Epithelial cell of esophagus (primary cell): ENCODE measurements around the gene ABCC4.

ENCODE experiments used
- DNase-seq: peaks from one replicate; pipeline ENCODE4 v3.0.0; 2010; ENCODE audit warnings: low read depth
- H3K4me3 ChIP-seq: 2 replicates; pipeline ENCODE4 v1.5.1; 2011; ENCODE audit warnings: mild to moderate bottlenecking, low read length, control low read depth
- CTCF ChIP-seq: IDR thresholded peaks from 2 replicates; pipeline ENCODE4 v1.5.1; 2011; ENCODE audit warnings: low read depth, mild to moderate bottlenecking, low read length, control low read depth, inconsistent platforms; ENCODE audit not compliant: insufficient read depth; ENCODE audit errors: missing control alignments

Gene ABCC4

DNA sequence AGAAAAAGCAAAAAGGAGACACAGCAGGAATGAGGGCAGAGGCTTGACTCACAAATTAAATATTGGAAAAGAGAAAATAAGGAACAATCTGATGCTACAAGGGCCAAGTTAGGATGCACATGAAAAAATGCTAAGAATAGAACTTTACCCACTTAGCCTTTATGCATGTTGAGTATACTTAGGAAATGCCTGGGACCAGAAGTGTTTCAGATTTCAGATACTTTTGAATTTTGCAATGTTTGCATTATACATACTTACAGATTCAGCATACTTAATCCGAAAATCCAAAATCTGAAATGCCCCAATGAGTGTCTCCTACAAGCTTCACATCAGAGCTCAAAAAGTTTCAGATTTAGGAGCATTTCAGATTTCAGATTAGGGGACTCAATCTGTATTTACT lies 262.3 kb downstream of the ABCC4 start:
- no peak for TF ChIP-seq CTCF
- DNase-seq = no peak
- H3K4me3 ChIP-seq = no peak overlapping the region

DNA sequence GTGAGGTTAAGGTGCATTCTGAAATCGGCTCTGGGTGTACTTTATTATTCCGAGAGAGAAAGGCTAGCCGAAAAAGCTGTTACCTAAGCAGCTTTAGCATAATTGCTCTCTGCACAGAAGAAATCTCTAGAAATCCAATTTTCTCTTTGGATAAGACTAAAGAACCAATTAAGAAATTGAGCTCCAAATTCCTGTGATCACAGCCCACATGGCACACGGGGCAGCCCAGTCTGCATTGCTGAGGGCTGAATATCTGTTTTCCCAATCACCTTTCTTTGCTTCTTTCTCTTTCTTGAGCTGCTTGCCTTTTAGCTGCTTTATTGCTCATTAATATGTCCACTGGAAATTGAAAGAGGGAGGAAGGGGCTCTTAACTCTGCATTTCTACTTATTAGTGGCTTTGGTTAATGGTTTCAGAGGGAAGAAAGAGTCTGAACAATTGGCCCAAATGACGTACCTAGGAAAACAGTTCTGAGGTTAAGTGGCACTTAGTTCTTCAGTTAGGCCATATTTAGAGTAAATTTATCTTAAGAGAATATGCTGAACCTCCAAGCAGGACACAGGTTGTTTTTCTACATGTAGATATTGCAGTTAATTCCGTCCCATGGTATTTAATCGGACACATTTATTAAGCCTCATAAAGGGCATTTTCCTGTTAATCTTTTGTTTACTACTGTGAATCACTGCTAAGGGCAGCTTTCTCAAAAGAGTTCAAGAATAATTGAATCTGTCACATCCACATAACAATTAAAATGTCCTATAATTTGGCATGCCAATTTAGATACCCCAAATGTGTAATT lies 265.7 kb downstream of the ABCC4 start:
- no peak for TF ChIP-seq CTCF
- no peak overlapping the region for H3K4me3 ChIP-seq
- DNase-seq = no peak

GRCh38 chr13:95033890-95034289 lies 267.4 kb downstream of the ABCC4 start:
- TF ChIP-seq CTCF = no peak
- DNase-seq = no peak
- no peak overlapping the region for H3K4me3 ChIP-seq

- no peak for DNase-seq
- no peak overlapping the region for H3K4me3 ChIP-seq
- TF ChIP-seq CTCF = no peak
Observed at GRCh38 chr13:95032121-95032520, 269.1 kb downstream of the ABCC4 start.

DNA sequence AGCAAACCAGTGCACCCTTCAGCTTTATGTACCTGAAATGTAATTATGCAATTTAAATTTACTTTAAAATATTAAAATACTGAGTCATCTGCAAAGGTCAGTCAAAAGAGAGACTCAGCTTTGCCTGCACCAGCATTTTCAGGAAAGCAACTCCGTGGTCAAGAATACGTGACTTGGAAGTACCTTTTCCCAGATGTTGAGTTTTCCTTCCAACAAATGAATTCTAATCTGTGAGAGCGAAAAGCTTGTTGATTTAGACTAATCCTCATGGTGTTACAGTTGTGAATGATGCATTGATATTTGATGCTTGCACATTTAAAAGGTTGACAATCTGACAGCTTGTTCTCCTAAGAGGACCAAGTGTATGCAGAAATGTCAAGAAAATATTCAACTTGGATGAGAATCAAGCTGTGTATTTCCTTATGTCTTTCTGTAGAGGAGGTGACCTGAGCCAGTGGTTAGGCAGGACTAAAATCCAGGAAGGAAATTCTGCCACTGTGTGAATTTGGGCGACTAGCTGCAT lies 270.4 kb downstream of the ABCC4 start:
- DNase-seq = no peak
- TF ChIP-seq CTCF = no peak
- H3K4me3 ChIP-seq = no peak overlapping the region

- no peak for TF ChIP-seq CTCF
- no peak for DNase-seq
- no peak overlapping the region for H3K4me3 ChIP-seq
Observed at GRCh38 chr13:95027638-95028037, 273.6 kb downstream of the ABCC4 start.

GRCh38 chr13:95025116-95025515 lies 276.1 kb downstream of the ABCC4 start:
- TF ChIP-seq CTCF = no peak
- no peak overlapping the region for H3K4me3 ChIP-seq
- no peak for DNase-seq
